Astrocyte (in vitro differentiated cells and primary cell): ENCODE data around the gene MYOF. TPM values are rescaled to one million over a fixed set of nuclear protein-coding genes. Genes with fewer than 3 reads are reported as not detected.
A peak's percentile ranks its signal among the peaks of the same experiment; 100 is the strongest.
"Not testable (repeated sequence)": the region's sequence is repeated elsewhere in the genome, so short reads cannot be mapped to it uniquely, and the experiment has no call there.

Experiments
- DNase-seq: peaks from one replicate; pipeline ENCODE4 v3.0.0-alpha.2; 2010; ENCODE audit warnings: low read depth
- FAIRE-seq: peaks from 2 replicates; lab custom pipeline; 2011; peaks lifted over from hg19 to GRCh38; lab: Jason Lieb, UNC
- H2AFZ ChIP-seq: 2 replicates; pipeline ENCODE4 v1.6.0; 2012; ENCODE audit warnings: low read depth, low read length, inconsistent platforms
- H3K27ac ChIP-seq: 2 replicates; pipeline ENCODE4 v1.5.1; 2011; ENCODE audit warnings: low read depth, low read length, inconsistent platforms
- H3K27me3 ChIP-seq: 2 replicates; pipeline ENCODE4 v1.6.0; 2011; ENCODE audit warnings: low read length, inconsistent platforms; ENCODE audit not compliant: insufficient read depth
- H3K36me3 ChIP-seq: 2 replicates; pipeline ENCODE4 v1.5.1; 2011; ENCODE audit warnings: low read length, inconsistent platforms; ENCODE audit not compliant: insufficient read depth
- H3K4me1 ChIP-seq: 2 replicates; pipeline ENCODE4 v1.5.1; 2011; ENCODE audit warnings: low read length, inconsistent platforms; ENCODE audit not compliant: insufficient read depth
- H3K4me2 ChIP-seq: 2 replicates; pipeline ENCODE4 v1.6.0; 2012; ENCODE audit warnings: low read length, inconsistent platforms
- H3K4me3 ChIP-seq: 2 replicates; pipeline ENCODE4 v1.5.1; 2011; ENCODE audit warnings: low read depth, mild to moderate bottlenecking, low read length, inconsistent platforms; ENCODE audit not compliant: insufficient read depth
- H3K79me2 ChIP-seq: 2 replicates; pipeline ENCODE4 v1.6.0; 2012; ENCODE audit warnings: mild to moderate bottlenecking, low read length, inconsistent platforms; ENCODE audit not compliant: insufficient read depth
- H3K9ac ChIP-seq: 2 replicates; pipeline ENCODE4 v1.6.0; 2012; ENCODE audit warnings: mild to moderate bottlenecking, low read length, inconsistent platforms
- H3K9me3 ChIP-seq: 2 replicates; pipeline ENCODE4 v1.5.1; 2012; ENCODE audit warnings: low read depth, mild to moderate bottlenecking, low read length, inconsistent platforms; ENCODE audit not compliant: insufficient read depth
- H4K20me1 ChIP-seq: 2 replicates; pipeline ENCODE4 v1.6.0; 2012; ENCODE audit warnings: low read length, inconsistent platforms; ENCODE audit not compliant: insufficient read depth
- H3K27ac Mint-ChIP-seq: one replicate; pipeline ENCODE4 v1.8.0; 2021; ENCODE audit warnings: mild to moderate bottlenecking, mixed read lengths; ENCODE audit not compliant: unreplicated experiment
- H3K27me3 Mint-ChIP-seq: one replicate; pipeline ENCODE4 v1.8.0; 2021; ENCODE audit warnings: low read depth, mixed read lengths; ENCODE audit not compliant: unreplicated experiment
- H3K36me3 Mint-ChIP-seq: one replicate; pipeline ENCODE4 v1.8.0; 2021; ENCODE audit warnings: low read depth, mixed read lengths; ENCODE audit not compliant: unreplicated experiment
- H3K4me1 Mint-ChIP-seq: one replicate; pipeline ENCODE4 v1.8.0; 2021; ENCODE audit warnings: low read depth, mixed read lengths; ENCODE audit not compliant: unreplicated experiment
- H3K4me3 Mint-ChIP-seq: one replicate; pipeline ENCODE4 v1.8.0; 2021; ENCODE audit warnings: mild to moderate bottlenecking, moderate library complexity, mixed read lengths; ENCODE audit not compliant: unreplicated experiment
- H3K9me3 Mint-ChIP-seq: one replicate; pipeline ENCODE4 v1.8.0; 2021; ENCODE audit warnings: mild to moderate bottlenecking, mixed read lengths; ENCODE audit not compliant: unreplicated experiment
- CTCF ChIP-seq: IDR thresholded peaks from 2 replicates; pipeline ENCODE4 v1.5.1; 2011; ENCODE audit warnings: low read depth, mild to moderate bottlenecking, inconsistent platforms, low read length, moderate library complexity; ENCODE audit not compliant: insufficient read depth
- EZH2 ChIP-seq: IDR thresholded peaks from 2 replicates; pipeline ENCODE4 v1.6.1; 2012; ENCODE audit warnings: mild to moderate bottlenecking, low read length, inconsistent platforms; ENCODE audit not compliant: insufficient read depth
- total RNA-seq: library from RNA; stranded (reverse); gene quantifications from 2 replicates; pipeline ENCODE4 v1.2.1, GENCODE V29; 2021

Gene MYOF
- total RNA-seq, 1 donor from 2014 or later, result 306 TPM

DNA sequence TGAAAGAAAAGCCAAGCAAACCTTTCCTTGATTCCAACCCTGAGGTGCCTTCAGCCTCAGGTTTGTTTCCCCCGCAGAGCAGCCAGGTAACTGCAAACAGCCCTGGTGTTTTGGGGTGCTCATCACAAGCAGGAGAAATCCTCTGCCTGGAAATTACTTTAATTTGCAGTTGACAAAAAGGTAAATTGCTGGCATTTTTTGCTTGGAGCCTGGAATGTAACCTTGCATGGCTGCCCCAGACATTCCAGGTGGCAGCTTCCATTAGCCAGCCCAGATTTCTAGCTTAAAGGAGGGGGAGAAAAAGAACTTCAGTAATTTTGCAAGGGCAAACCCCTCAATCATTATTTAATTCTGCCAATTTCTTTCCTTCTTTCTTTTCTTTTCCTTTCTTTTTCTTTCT lies 194.4 kb downstream of the MYOF start:
- no peak overlapping the region for H3K4me3 ChIP-seq
- FAIRE-seq, result no peak
- H3K79me2 ChIP-seq, result no peaks in the 10 kb centered on the region
- H2AFZ ChIP-seq, result no peak overlapping the region
- no peak for TF ChIP-seq EZH2
- TF ChIP-seq CTCF, result no peak
- no peaks in the 10 kb centered on the region for H3K36me3 ChIP-seq
- no peaks in the 10 kb centered on the region for H3K9me3 Mint-ChIP-seq
- no peak overlapping the region for H3K4me3 Mint-ChIP-seq
- H3K4me1 Mint-ChIP-seq, result peaks cover 10% of the 10 kb centered on the region
- no peaks in the 10 kb centered on the region for H3K9me3 ChIP-seq
- no peaks in the 10 kb centered on the region for H3K27me3 ChIP-seq
- H3K4me2 ChIP-seq, result no peak overlapping the region
- H3K27ac Mint-ChIP-seq, result peak overlapping the region; percentile 82
- H3K27me3 Mint-ChIP-seq, result no peaks in the 10 kb centered on the region
- no peaks in the 10 kb centered on the region for H4K20me1 ChIP-seq
- H3K4me1 ChIP-seq, result peaks cover 4% of the 10 kb centered on the region
- no peaks in the 10 kb centered on the region for H3K36me3 Mint-ChIP-seq
- H3K9ac ChIP-seq, result no peak overlapping the region
- no peak overlapping the region for H3K27ac ChIP-seq
- no peak for DNase-seq

GRCh38 chr10:93284246-93284645 lies 197.9 kb downstream of the MYOF start:
- H3K9ac ChIP-seq, H4K20me1 ChIP-seq, H3K4me3 ChIP-seq, H3K4me1 ChIP-seq, H3K27me3 ChIP-seq, H3K4me1 Mint-ChIP-seq, H3K4me2 ChIP-seq, H3K9me3 ChIP-seq, H3K36me3 ChIP-seq, DNase-seq, H3K36me3 Mint-ChIP-seq, H3K79me2 ChIP-seq, H3K9me3 Mint-ChIP-seq, H3K4me3 Mint-ChIP-seq, H3K27ac ChIP-seq, H2AFZ ChIP-seq, FAIRE-seq, H3K27ac Mint-ChIP-seq, H3K27me3 Mint-ChIP-seq: not testable (repeated sequence)

DNA sequence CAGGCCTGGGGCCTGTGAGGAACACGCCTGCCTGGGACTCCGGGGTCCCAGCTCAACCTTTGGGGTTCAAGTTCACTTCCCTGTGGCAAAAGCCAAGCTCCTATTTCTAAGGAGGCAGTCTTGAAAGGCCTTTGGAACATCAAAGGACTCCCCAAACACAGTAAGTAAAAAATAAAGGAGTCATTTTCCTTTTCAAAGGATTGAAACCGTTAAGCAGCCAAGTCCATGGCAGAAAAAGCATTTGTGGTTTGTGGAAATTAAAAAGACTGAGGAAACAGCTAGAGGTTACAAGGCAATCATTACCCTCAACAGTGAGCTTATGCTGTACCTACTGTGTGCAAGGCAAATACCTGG lies 200.8 kb downstream of the MYOF start:
- no peak overlapping the region for H3K4me2 ChIP-seq

More for the DNA sequence above, 200.8 kb downstream of the MYOF start:
- Histone ChIP-seq H3K9me3 (no peaks in the 10 kb centered on the region), H2AFZ (no peak overlapping the region), H3K9ac (no peak overlapping the region), H3K79me2 (no peaks in the 10 kb centered on the region), H3K4me3 (no peak overlapping the region), H4K20me1 (no peaks in the 10 kb centered on the region), H3K27ac (no peak overlapping the region), H3K36me3 (no peaks in the 10 kb centered on the region), H3K4me1 (no peaks in the 10 kb centered on the region), H3K27me3 (no peaks in the 10 kb centered on the region)
- no peak overlapping the region for H3K4me3 Mint-ChIP-seq
- H3K9me3 Mint-ChIP-seq, result no peaks in the 10 kb centered on the region
- H3K4me1 Mint-ChIP-seq, result no peaks in the 10 kb centered on the region
- TF ChIP-seq CTCF, result no peak
- TF ChIP-seq EZH2, result no peak
- peaks cover 2% of the 10 kb centered on the region for H3K27me3 Mint-ChIP-seq
- DNase-seq (no peak), FAIRE-seq (no peak)
- H3K36me3 Mint-ChIP-seq, result no peaks in the 10 kb centered on the region
- H3K27ac Mint-ChIP-seq, result no peak overlapping the region
